H7 (cell line): ENCODE results near the gene FIBCD1. TPM values are rescaled to one million over a fixed set of nuclear protein-coding genes. Genes with fewer than 3 reads are reported as not detected.

ENCODE experiments used
- total RNA-seq: library from RNA; depleted of rRNA; stranded (reverse); fragments of >200 nt; shearing (Covaris generic); gene quantifications from 2 replicates; pipeline ENCODE4 v1.2.3, GENCODE V29; 2014; rRNA removed

Gene FIBCD1
- total RNA-seq, 1 experiment from 2014 or later, result 6.2 TPM

Other genes with a start within 250 kb of the FIBCD1 start
- 53.1 and 61.9 TPM in 2 replicates for gene EXOSC2, start 245.5 kb downstream of the FIBCD1 start, total RNA-seq
- 57.6 and 61.5 TPM in 2 replicates for gene ABL1, start 104.0 kb downstream of the FIBCD1 start, total RNA-seq
- gene QRFP, start 42.4 kb downstream of the FIBCD1 start, total RNA-seq, result not detected in 2 replicates
- 84.9 and 91.8 TPM in 2 replicates for gene LAMC3, start 69.9 kb upstream of the FIBCD1 start, total RNA-seq
- 93.3 and 97.2 TPM in 2 replicates for gene AIF1L, start 157.3 kb upstream of the FIBCD1 start, total RNA-seq
- gene NUP214, start 186.3 kb upstream of the FIBCD1 start, total RNA-seq, result 20.6 and 26.5 TPM in 2 replicates